ENCODE results near the gene TAX1BP1. TPM values are rescaled to one million over a fixed set of nuclear protein-coding genes. Genes with fewer than 3 reads are reported as not detected.

Gene TAX1BP1
- polyA plus RNA-seq, 1 donor from 2014 or later, result 90.2 TPM

Other genes with a start within 250 kb of the TAX1BP1 start
- gene HIBADH, start 77.3 kb upstream of the TAX1BP1 start, polyA plus RNA-seq, result 22.3 TPM

Measured in IgD-negative memory B cell (primary cell).